NCI-H460 (cell line): ENCODE data around the gene RAX. TPM values are rescaled to one million over a fixed set of nuclear protein-coding genes. Genes with fewer than 3 reads are reported as not detected.

ENCODE experiments used
- DNase-seq: peaks from one replicate; pipeline ENCODE4 v3.0.0-alpha.2; 2016; ENCODE audit warnings: low read depth; ENCODE audit errors: extremely low read depth
- polyA plus RNA-seq: library from polyadenylated mRNA; depleted of rRNA; stranded (reverse); fragments of >200 nt; gene quantifications from 2 replicates; pipeline ENCODE4 v1.2.3, GENCODE V29; 2014; cell fraction: nucleus; rRNA removed
- total RNA-seq: library from RNA; depleted of rRNA; stranded (reverse); fragments of >200 nt; shearing (Covaris generic); gene quantifications from 2 replicates; pipeline ENCODE4 v1.2.3, GENCODE V29; 2014; rRNA removed

Gene RAX
- total RNA-seq: not detected in 2 replicates
- polyA plus RNA-seq: not detected in 2 replicates

DNA sequence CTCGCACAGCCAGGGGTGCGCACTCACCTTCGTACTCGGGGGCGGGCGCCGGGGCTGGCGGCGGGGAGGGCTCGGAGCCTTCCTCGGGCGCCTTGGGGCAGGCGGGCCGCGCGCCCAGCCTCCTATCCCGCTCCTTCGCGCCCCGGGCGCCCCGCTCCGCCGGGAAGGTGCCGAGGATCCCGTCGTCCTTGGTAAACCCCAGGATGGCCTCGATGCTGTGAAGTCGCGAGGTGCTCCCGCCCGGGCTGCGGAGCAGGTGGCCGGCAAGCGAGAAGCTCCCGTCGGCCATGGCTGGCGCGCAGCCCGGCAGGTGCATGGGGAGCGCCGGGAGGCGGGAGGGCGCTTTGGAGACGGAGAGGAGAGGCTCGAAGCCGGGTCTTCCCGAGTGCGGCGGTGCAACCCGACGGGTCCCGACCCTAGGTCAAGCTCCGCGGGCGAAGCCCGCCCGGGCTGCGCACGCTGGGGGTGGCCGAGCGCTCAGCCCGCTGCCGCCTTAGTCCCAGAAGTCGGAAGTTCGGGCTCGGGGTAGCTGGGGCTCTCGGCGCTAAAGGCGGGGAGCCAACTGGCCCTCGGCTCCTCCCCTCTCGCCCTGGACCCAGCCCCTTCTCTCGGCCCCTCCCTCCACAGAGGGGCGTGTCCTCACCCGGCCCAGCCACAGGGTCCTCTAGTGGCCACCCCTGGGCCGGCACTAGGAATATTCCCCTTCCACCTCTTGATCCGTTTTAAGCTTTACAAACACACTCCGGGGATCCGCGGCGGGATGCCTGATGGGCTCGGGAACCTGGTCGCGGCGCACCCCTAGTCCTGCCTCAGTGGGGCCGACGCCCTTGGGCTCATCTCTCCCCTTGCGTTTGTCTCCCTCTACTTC, at the start of gene RAX:
RAX (minus strand) TSS at position 564 of the 868 bp plus-strand sequence; CDS start at position 316, 248 bp downstream.
- DNase-seq: no peak

DNA sequence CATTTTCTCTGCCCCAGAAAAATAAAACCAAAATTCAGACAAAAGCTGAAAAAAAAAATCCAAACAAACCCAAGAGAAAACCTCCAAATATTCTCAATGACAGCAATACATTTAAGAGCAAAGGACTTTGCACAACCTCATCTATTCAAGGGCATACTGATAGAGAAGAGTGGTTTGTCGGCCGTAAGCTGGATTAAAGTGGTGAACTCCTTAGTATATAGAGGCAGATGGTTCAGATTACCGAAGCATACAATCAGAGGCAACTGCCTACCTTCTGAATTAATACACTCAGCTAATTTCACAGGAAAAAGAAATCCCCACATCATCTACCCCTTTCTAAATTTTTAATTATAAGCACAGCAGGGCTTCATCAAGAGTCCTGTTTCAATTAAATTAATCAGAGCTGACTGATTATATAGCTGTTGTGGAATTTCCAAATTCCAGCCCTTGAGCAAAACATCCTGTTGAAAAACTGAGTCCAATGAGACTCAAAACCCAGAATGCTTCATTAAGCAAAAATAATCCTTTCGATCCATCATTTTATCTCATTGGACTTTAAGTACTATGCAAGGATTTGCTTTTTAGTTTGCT, 45.3 kb upstream of the RAX start, which contains the start of gene CPLX4:
CPLX4 (minus strand) TSS at position 190 of the 591 bp plus-strand sequence; CDS start at position 3, 187 bp downstream.
- DNase-seq: no peak

DNA sequence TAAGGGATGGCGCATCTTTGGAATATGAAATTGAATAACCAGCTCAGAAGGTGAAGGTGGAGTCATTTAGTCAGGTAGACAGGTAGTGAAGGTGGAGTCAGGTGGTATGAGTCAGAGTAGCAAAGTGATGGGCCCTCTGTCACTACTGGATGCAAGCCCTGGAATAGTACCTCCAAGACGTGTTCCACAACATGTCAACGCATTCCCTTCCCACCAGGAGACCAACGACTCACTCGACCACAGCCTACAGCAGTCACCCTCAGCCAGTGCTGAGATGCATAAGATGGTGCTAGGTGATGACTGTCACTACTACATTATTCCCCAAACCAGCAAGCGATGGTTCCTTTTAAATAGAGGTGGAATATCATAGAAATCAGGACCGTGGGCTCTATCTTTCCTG, 38.4 kb upstream of the RAX start:
- no peak for DNase-seq

DNA sequence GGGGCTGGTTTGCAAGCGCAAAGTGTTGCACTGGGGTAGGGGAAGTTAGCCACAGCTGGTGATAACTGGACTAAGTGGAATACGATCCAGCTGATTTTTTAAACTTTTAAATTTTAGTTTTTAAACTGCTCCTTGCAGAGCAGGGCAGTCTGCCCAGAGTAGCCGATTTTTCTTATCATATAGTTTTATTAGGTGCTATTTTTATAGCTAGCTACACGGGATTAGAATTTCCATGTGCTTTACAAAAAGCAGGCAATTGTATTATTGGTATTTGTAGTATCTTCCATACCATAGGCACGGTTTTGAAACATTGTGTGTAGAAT, 35.6 kb upstream of the RAX start:
- no peak for DNase-seq

DNA sequence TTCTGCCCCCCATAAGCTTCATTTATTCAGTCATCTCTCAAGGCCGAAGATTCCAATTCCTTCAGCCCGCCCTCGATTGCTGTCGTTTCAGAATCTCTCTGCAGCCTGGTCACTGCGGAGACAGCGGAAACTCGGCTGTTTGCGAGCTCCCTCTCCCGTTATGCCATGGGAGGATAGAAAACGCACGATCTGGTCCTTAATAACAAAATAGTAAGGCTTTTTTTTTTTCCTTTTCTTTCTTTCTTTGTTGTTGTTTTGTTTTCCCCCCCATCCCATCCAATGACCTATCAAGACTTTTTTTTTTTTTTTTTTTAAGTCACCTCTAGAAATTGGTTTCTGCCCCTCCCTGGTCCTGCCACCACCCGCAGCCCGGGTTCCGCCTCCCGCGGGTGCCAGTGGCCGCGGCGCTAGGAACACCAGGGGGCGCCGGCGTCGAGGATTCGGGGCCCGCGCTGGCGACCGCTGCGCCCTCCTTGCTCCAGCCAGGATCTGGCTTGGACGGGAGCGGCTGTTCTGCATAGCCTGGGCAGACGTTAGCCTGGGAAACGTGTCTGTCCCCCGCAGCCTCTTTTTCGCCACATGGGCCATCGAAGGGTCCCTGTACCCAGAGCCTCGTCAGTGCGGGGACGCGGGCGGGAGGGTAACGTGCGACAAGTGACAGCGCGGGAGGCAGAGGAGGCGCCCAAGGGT, 35.1 kb upstream of the RAX start:
- peak; percentile 43 for DNase-seq

DNA sequence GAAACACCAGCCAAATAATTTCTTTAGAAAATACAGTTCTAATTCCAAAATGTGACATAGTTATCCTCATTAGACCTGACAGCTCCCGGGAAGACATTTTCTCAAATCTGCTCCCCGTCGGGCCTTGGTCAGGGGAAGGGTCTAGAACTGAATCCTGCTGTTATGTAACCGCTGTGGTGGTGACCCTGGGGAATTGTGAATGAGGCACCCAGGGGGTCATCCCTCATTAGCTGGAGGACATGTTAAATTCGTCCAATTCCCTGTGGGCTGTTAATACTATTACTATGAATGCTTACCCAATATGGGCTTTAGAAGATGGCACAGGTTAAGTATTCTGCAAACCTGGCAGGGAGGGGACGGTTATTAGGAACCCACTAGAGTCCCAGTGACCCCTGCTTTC, 33.4 kb upstream of the RAX start:
- DNase-seq: no peak

DNA sequence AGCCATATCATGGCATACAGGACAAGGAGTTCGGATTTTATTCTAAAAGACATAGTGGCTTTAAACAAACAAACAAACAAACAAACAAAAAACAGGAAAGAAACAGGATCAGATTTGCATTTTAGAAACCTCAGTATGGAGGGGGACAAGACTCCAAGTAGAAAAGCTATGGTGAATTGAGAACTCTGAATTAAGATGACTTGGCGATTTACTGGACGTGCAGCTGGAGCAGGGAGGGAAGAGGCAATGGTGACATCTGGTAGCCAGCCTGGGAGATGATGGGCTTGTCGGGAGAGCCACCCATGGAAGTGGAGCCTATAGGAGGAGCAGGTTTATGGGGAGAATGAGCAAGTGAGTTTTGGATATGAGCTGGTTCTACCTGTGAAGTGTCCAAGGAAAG, 32.0 kb upstream of the RAX start:
- DNase-seq: no peak

DNA sequence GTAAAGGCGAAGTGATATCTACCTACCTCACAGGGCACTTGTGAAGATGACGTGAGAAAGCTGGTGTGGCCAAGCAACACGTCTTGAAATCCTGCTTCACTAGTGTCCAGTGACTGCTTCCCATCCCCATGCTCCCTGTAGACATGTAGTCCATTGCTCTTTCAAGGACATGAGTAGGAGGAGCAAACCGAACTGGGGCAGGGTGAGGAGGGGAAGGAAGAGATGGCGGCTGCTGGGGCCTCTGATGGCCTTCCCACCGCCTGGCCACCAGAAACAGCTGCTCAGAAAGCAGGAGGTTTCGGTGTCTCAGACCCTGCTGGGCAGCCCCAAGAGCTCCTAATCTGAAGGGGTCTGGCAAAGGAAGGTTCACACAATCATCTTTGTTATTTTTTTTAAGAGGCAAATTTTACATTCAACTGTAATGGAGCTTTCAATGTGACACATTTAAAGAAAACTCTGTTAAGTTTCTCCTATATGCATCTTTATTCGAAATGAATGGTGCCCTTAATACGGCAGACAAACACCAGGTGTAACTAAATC, 30.5 kb upstream of the RAX start:
- DNase-seq: no peak

DNA sequence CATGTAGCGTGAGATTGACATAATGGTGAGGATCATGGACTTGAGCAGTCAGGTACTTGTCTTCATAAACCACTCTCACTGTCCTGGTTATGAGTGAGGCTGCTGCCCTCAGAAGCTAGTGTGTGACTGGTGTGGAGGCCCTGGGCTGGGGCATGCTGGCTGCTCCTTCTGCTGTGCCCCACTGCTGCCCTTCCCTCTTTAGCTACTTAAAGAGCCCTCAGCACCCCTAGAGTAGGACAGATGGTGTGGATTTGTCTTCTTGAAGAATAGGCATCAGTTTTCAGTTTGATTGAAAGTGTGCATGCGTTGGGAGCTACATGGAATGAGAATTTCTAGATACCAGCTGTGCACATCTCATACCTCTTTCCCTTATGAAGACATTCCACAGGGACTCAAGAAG, 29.8 kb upstream of the RAX start:
- no peak for DNase-seq

DNA sequence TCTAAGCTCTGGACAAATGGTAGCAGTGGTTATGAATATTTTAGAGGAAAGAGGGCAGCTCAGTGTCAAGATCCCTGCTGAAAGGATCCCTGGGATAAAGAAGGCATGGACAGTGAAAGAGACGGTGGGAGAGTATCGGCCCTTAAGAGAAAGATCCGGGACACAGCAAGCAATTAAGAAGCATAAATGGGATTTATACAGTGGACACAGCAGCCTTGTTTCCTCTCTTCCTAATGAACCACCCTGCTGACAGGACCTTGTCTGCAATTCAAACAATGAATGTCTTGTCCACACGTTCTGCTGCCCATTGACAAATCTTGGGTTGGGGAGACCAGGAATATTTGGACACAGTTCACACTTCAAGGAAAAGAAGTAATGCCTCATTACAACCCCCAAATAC, 28.7 kb upstream of the RAX start:
- no peak for DNase-seq

DNA sequence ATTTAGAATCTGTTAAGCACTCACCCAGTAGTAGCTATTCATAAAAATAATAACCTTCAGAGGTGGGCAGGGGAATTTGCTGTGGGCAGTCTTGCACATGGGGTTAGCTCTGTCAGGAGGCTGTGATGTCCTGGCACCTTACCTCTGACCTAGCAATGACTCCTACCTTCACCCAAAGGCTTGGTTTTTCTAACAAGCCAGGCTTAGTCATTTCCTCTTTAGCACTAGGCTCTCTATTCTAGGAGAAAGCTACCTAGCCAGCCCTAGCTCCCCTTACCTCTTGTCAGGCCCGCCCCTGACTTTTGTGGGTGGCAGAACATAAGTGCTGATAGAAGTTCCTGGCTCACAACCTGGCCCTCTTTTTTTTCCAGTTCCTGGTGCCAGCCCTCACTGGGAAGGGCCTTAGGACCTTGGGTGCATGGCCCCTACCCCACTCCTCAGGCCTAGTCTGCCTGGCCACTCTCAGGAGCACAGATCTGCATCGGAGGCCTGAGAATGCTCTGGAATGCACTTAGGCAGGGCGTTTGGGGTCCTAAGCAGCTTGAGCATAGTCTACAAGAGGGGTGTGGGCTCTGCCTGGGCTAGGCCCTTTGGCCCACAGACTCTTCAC, 27.5 kb upstream of the RAX start:
- DNase-seq: no peak

DNA sequence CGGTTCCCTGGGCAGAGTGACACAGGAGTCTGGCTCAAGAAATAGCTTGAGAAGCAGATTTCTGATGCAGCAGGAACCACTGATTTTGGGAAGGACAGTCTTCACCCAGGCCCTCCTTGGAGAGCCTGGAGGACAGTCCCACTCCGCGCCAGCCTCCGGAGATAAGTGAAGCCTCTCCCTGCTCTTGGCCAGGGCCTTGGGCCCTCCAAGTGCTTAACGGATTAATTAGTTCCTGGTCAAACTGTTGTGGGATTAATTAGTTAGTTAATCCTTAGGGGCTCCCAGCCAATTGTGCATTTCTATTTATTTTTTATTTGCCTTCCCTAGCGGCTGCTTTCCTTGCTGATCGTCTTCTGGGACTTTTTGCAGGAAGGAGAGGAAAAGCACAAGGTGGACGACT, 25.6 kb upstream of the RAX start:
- no peak for DNase-seq

DNA sequence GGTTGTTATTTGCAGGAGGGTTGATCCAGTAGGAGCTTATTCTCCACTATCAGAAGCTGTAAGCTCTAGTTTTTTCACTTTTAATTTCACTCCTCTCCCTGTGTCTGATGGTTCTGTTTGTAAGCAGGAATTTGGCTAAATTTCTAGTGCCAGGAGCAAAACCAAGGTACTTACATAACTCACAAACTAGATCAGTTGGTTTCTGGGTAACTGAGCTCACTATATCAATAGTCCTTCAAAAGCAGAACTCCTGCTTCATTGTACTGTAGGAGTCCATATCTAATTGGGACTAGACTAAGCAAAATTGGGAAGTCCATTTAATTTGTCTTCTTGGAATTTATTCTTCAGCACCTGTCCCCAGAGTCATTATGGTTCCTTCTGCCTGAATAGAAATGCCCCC, 20.1 kb upstream of the RAX start:
- no peak for DNase-seq

DNA sequence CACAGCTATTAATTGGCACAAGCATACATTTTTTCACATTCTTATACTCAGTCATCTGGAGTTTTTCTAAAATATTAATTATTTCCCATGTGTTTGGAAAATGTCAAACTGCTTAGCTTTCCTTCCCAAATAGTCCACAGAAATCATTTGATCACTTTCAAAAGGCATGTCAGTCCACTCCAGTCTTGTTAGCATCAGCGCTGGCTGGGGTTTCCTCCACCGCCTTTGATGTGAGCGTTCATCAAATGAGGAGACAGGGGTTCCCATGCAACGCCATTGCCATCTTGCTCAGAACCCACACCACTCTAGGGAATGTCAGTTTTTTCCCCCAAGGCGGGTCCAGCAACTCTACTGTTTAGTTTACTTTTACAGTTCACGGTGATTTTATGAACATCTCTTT, 13.1 kb upstream of the RAX start:
- no peak for DNase-seq

DNA sequence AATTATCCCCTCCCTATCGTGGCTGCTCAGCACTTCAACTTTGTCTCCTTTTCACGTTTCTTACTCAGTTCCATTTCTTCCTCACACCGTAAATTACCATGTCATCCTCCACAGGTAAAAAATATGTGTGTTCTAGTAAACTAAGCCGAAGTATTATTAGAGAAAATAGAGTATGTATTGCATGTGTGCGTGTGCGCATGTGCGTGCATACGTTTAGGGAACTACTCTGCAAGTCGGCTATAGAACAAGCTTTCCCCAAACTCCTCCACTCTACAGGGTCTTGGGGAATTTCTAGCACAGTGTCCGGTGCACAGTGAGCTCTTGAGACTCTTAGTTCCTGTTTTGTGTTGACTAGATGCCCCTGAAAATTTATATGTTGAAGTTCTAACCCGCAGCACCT, 9.1 kb upstream of the RAX start:
- no peak for DNase-seq

DNA sequence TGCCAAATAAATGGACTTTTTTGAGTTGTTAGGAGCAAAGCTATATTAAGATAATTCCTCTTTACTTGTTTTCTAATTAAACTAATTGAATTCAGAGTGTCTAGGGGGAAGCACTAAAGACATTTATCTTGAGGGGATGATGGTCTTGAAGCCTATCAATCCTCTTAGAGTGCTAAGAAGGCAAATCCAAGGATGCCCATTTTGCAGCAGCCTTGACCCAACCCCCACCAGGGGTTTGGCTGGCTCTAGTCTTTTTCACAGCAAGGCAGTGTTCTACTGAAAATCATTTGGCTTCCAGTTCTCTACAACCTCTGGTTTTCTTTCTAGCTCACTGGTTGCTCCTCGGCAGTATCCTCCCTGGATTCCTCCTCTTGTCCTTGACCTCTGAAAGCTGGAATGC, 6.5 kb upstream of the RAX start:
- no peak for DNase-seq

DNA sequence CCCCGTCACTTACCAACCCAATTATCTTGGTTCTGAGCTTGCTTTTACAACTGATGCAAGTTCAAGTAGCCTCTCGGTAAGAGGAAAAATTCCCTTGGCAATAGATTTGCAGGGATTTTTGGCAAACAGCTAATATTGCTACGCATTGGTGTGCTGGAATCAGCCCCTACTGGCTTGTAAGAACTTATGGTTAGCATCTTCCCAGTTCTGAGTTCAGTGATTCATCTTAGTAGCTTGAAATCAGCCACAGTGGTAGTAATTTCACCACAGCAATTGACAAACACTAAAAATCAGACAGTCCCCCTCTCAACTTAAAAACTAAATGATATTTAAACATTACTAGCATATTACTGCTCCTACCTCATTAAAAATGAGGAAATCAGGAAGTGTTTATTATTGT, 5.9 kb upstream of the RAX start:
- no peak for DNase-seq

DNA sequence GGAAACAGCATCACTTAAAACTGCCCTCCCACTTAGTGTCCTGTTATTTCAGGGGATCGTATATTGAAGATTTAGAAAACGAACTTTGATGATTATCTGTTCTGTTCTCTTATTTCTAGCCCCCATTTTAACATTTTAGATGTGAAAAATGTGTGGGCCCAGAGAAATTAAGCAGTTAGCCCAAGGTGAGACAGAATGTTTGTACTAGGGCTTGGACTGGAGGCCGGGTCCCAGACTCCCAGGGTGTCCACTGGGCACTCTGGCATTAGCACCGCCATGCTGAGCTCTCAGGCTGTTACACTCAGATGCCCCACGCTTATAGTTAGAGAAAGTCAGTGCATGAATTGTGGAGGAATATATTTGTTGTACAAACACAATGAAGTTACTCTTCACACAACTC, 5.5 kb upstream of the RAX start:
- no peak for DNase-seq

DNA sequence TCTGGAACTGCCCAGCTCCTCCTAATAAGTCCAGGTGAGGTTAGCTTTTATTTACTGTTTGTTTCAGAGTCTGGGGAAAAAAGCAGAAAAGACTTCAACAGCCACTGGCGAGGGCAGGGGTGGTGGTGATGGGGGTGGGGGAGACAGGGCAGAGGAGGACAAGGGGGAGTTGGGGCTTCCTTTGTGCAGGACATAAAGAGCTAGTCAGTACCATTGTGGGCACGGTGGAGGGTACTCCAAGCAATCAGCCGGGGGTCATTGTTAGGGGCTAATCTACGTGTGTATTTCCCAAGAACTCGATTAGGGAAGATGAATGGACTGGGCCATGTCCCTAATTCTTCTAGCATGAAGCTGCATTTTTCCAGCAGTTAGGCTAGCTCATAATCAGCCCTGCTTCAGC, 2.8 kb upstream of the RAX start:
- DNase-seq: no peak

DNA sequence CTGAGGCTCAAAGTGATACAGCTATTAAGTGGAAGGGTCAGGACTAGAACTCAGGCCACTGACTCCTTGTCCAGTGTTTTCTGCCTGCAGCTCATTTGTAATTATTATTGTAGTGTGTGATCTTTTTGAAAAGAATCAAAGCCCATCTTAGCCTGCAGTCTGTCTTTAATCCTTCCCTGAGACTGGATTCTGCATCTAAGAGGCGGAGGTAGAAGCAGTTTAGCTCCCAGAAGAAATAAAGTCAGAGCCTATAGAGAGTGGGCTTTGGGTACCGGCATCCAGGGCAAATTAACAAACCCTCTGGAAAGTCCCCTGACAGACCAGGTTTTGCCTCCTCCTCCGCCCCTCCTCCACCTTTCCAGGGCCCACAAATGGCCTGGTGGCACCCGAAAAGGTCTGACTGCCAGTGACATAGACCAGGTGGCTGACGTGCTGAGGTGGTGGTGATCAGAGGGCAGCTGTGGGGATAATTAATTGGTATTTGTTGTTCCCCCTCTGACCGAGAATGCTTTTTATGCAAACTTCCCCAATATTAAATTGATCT, 2.2 kb upstream of the RAX start:
- DNase-seq: no peak

DNA sequence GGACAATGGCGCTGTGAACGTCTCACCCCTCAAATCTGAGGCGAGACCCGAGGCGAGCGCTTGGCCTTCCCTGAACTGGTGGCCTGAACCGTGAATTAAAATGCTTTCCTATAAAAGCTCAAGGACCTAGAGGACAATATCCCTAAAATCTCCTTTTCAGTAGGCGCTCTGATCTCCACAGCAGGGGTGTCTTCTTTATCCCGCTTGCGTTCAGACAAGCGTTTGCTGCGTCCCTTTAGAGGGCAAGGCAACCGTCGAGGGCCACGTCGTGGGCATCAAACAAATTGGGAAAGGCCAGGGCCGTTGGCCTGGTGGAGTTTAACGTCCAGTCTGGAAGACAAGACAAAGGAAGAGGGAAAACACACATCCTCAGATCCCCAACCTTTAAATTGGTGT, 1.3 kb upstream of the RAX start:
- no peak for DNase-seq
